ENCODE measurements around the gene MS4A10.
A peak's percentile ranks its signal among the peaks of the same experiment; 100 is the strongest.

MS4A10 gene

DNA sequence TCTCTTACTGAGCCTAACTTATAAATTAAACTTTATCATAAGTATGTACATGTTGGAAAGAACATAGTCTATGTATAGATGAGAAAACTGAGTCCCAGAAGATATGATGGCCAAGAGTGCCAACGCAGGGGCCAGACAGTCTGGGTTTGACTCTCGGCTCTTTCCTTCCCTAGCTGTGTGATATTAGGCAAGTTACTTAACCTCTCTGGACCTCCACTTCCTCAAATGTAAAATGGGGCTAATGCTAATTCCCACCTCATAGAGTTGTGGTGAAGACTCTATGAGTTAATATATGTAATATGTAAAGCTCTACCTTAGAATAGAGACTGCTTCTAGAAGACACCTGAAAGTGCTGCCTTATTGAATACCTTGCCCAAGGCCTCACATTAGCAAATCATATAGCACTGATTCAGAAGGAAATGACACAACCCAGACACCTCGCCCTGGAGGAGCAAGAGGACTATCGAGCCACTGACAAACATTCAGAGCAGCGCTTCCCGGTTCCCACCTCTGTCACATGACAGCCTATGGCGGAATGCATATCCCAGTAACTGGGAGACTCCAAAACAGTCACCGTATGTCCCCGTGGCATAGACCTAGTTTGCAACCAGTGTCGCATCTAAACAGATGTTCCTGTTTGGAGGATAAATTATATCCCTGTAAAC lies 45.5 kb downstream of the MS4A10 start:
- no peak for DNase-seq

DNA sequence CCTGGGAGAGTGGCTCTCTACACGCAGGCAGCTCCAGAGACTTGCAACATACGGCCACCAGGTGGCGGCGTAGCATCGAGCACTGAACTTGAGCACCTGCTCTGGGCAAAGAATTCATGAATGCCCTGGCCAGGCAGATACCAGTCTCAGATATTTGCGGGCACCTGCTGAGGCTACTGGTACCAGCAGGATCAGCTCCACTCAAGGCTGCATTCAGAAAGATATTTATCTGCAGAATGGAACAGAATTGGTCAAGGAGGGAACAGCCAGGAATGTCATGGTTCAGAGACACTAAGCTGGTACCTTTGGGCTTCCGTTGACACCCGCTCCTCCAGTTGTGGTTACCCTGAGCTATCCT lies 46.0 kb downstream of the MS4A10 start:
- peak; percentile 89 for DNase-seq

DNA sequence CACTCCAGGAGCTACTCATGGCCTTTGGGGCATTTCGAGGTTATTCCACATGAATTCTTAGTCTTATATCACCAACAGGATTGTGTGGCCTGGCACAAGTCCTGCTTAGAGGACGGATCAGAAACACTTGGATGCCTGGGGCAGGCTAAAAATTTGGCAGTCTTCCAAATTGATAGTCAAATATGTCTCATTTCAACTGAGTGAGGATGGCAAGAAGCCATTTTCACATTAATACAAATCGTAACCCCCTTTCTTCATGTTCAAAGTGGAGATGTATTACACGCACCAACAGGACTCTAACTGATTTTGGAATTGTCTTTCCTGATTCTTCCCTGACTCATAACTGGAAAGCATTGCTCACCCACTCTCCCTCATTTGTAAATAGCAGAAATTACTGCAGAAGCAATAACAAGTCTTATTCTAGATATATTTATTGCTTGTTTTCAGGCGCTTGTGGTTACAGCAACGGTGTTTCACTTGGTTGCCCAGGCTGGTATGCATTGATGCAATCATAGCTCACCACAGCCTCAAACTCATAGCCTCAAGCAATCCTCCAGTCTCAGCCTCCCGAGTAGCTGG lies 46.5 kb downstream of the MS4A10 start:
- no peak for DNase-seq

DNA sequence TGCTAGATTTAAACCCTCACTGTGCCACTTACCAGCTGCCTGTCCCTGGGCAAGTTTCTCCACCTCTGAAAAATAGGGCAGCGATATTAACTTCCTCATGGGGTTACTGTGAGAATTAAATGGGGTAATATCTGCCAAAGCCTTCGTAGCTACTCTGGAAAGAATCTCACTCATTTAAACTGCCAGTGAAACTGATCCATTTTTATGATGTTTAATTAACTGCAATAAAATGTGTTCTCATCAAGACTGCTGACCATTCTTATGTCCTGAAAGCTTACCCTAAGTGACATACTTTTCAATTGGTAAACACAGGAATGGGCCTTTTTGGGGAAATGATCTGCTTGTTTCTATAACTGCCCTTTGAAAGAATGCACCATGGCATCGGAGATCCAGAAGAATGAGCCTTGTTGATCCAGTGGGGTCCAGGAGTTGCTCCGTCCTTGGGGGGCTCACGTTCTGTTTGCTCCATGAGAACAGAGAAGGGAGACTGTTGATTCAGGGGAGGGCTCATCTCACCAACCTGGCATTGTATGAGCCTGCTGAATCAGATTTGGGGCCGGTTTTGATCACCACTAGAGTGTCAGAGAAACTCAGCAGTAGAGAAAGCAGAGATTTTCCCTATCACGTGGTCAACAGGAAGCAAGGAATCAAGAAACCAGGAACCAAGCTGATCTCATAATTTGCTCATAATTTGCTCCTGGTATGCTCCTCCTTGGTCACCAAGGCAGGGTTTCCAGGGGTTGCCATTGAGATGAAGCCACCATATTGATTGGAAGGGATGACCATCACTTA lies 49.8 kb downstream of the MS4A10 start:
- no peak for DNase-seq

DNA sequence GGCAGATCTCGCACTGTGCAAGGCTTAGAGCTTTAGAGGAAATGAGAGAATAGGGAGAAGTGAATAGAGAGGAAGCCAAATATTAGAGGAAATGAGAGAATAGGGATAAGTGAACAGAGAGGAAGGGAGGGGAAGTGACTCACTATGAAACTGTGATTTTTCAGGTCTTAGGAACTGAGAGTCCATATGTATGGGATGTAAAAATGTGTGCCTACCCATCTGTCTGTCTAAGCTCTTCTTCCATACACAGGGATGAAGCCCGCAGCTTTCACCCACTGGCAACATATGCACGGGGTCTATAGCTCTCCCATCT lies 50.4 kb downstream of the MS4A10 start:
- no peak for DNase-seq

DNA sequence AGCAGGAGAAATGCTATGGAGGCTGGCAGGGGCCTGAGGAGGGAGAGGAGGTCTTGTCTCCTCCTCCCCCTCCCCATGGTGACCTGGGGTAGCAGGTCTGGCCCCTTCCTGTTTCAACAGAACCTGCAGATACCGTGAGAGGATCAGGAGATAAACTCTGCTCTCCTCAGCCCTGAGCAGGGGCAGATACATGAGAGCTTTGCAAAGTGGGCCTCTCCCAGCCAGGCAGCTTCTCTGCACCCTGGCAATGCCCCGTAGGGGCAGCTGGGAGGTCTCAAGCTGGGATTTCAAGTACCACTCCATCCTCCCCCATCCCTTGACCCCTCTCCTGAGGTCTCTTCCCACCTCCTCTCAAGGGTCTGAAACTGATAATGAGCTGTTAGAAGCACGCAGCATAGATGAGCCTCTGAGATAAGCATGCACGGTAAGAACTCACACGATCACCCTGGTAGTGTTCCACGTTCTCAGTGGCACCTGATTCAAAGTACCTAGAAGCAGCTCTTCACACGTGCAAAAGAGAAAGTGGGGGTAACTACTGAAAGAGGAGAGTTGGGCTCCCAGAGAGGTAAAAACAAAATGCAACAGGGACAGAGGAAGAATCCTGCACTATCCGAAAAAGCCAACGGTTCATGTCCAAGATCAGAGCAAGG lies 51.9 kb downstream of the MS4A10 start:
- DNase-seq = no peak

DNA sequence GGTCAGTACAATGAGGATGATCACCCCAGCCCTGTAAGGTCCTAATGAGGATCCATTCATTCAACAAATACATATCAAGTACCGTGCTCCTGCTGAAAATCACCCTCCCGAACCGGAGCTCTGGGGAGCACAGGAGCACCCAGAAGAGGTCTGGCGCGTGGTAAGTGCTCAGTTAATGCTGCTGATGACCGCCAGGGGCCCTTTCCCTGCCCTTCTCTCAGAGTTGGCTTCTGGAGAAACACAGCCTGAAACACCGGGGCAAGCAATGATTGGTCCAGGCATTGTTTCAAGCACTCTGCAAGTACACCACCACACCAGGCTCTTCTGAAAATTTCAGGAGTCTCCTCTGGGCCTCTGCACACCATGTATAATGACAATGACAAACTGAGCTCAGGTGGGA lies 53.0 kb downstream of the MS4A10 start:
- no peak for DNase-seq

DNA sequence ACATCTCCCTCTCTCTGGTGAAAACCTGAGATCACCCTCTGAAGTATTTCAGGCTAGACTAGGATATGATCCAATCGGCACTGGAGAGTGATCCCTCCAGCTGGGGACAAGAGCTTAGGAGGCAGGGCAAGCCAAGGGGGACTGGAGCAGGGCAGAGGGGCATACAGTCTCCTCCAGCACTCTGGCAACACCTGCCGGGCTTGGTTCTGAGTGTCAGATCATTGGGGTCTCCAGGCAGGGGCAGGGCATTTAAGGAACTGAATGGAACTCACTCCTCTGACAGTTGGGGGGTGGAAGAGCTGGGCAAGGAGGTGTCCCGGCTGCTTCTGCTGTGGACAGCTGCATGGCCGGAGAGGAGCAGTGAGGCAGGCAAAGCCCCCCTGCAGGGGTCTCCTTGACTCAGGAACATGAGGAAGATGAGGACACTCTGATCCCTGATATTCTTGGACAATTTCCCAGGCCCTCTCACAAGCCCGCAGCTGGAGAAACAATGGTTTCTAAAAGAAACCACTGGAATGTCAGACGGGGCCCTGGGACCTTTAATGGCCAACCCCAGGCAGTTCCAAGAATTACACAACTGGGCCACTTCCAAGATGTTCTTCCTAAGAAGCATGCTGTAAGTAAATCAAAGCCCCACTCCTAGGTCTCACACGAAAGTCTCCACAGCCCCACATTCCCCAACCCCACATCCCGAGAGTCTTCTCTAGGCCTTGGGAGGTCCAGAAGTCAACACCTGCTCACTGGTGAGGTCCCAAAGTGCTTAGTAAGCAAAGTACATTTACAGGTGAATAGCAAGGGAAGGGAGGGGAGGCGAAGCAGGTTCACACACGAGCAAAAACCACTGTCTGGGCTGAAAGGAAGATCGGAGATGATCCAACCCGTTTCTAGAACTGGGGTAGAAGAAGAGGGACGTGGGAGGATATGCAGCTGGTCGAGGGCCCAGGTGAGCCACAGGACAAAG lies 55.6 kb downstream of the MS4A10 start:
- DNase-seq = no peak

DNA sequence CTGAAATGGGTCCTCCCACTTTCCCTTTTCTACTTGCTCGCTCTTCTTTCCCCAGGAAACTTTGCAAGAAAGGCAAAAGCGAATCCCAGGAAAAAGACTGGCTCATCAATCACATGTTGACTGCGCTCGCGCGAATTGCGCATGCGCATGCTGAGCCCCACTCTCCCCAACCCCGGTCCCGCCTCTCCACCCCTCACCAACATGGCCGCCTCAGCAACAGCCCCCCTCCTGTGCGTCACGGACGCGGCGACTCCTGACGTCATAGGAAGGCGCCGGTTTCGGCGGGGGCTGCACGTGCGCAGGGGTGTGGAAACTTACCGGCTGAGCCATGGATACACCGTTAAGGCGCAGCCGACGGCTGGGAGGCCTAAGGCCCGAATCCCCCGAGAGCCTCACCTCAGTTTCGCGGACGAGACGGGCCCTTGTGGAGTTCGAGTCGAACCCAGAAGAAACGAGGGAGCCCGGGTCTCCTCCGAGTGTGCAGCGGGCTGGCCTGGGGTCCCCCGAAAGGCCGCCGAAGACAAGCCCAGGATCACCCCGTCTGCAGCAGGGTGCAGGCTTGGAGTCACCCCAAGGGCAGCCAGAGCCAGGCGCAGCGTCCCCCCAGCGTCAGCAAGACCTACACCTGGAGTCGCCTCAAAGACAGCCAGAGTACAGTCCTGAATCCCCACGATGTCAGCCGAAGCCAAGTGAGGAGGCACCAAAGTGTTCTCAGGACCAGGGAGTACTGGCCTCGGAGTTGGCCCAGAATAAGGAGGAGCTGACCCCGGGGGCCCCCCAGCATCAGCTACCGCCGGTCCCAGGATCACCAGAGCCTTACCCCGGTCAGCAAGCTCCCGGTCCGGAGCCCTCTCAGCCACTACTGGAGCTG lies 56.9 kb downstream of the MS4A10 start, which contains the start of gene CCDC86:
CCDC86 (plus strand) TSS at position 317 of the 871 bp plus-strand sequence; CDS start at position 329, 12 bp downstream.
- peak; percentile 100 for DNase-seq

DNA sequence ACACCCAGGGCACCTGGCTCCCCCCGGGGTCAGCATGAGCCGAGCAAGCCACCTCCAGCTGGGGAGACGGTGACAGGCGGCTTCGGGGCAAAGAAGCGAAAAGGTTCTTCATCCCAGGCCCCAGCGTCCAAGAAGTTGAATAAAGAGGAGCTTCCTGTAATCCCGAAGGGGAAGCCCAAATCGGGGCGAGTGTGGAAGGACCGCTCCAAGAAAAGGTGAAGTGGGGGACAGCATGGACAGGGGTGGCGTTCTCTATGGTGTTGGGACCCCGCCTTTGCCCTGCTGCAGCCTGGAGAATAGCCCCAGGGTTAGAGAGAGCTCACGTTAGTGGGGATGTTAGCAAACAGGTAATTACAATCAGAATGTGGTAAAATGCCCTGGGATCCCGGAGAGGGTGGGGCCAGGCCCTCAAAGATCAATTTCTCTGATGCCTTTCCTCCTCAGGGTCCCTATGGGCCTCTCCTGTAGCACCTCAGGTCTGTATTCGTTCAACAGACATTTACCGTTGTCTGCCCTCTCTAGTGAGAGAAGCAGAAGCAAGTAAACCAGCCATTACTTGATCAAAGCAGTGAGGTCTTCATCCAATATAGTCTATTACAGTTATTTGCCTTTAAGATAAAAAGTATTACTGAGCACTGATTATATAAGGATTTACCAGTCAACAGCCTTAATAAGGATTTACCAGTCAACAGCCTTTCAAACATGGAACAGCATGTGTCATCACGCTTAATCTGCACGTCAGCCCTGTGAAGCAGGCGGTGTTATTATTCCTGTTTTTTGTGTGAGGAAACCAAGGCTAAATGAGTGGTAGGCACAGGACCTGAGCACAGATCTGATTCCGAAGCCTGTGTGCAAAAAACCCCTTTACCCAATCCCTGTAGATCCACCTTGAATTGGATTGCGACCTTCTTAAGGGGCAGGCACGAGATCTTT lies 57.8 kb downstream of the MS4A10 start:
- DNase-seq = no peak

DNA sequence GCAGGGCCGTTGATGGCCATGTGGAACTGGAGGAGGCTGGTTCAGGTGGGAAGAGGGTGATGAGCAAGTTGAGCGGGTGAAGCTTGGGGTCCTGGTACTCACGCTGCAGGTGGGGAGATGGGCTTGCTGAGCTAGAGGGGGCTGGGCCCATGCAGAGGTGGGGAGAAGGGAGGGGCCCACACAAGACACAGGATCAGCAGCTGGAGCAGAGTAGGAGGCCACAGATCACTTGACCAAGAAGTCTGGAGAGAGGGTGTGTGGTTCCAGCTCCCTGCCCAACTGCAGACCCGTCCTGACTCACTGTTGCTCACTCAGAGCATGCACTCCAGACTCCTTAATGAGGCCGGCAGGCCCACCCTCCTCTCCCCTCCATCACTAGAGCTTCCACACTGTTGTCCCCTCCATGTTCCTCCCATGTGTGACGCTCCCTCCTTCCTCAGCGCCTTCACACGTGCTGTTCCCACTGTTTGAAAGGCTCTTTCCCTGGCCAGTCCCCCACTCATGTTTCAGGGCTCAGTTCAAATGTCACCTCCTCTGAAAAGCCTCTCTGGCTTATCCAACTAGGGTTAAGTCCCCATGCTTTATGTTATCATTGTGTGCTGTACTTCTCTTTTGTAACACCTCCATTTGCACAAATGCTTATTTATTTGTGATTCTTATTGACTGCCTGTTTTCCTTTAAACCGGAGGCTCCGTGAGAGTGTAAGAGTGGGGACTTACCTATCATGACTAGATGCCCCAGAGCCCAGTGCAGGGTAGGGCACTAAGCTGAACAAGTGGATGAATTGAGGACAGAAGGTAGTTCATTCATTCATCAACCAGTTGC lies 59.1 kb downstream of the MS4A10 start:
- DNase-seq = no peak

DNA sequence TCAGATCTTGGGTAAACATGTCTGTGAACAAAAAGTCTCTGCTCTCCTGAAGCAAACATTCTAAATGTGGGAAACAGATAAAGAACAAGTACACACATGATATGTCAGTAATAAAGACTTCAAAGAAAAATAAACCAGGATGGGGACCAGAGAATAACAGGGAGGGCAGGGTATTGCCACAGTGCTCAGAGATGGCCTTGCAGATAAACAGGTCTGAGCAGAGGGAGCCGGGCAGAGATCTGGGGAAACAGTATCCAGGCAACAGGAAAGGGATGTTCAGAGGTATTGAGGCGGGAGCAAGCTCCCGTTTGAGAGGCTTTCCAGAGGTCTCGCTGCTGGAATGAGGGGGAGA lies 59.7 kb downstream of the MS4A10 start:
- DNase-seq = no peak

DNA sequence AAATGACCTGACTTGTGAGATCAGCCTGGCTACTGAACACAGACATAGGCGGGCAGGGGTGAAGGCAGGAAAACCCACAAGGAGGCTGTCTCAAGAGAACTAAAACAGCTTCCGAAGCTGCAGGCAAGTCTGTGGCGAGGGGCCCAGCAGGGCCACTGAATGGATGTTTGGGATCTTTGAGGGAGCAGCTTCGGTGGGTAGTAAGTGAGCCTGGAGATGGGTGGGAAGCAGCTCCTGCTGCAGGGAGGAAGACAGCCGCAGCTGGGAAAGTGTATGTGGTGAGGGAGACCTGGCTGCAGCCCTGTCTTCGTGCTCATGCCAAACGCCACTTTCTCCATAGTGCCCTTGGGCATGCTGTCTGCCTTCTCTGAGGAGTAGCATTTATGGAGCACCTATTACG lies 60.2 kb downstream of the MS4A10 start:
- DNase-seq = no peak

DNA sequence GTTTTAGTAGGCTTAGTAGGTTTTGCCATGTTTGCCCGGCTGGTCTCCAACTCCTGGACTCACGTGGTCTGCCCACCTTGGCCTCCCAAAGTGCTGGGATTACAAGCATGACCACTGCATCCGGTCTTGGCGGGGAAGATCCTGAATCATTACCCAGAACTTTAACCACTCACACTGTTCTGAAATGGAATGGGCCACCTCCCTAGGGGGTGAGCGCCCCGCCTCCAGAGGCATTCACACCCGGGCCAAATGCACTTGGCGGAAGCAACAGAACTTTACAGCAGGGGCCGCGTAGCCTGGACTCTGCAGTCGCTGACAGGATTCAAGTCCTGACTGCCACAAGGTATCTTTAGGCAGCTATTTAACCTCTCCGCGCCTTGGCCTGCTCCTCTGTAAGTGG lies 62.1 kb downstream of the MS4A10 start:
- DNase-seq = no peak

DNA sequence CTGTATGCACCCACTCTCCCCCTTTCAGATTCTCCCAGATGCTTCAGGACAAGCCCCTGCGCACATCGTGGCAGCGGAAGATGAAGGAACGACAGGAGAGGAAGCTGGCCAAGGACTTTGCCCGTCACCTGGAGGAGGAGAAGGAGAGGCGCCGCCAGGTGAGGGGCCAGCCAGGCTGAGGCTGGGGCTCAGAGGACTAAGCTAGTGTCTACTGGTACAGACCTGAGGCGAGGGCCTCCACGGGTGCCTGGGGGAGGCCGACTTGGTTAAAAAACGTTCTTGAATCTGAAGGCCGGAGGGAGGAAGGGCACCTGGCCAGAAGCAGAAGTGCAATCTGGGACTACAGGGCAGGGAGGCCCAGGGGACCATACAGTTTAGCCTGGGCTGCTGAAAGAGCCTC lies 62.8 kb downstream of the MS4A10 start:
- DNase-seq = no peak

DNA sequence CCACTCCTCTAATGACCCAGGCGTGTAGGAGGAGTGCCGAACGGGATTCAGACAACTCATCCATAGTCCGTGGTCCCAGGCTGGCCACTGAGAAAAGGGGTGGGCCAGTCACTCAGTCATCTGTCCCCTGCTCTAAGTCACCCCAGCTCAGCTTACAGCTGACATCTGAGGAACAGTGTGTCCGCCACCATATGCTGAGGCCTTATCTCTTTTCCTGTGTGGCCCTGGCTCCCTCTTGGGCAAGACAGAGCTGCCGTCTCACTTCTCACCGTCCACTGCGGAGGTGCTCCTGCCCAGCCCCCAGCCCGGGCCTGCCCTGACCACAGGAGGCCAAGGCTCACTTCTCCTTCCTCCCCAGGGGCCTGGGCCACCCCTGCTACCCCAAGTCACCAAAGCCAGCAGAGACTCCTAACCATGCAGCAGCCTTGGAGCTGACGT lies 63.6 kb downstream of the MS4A10 start:
- DNase-seq = no peak

DNA sequence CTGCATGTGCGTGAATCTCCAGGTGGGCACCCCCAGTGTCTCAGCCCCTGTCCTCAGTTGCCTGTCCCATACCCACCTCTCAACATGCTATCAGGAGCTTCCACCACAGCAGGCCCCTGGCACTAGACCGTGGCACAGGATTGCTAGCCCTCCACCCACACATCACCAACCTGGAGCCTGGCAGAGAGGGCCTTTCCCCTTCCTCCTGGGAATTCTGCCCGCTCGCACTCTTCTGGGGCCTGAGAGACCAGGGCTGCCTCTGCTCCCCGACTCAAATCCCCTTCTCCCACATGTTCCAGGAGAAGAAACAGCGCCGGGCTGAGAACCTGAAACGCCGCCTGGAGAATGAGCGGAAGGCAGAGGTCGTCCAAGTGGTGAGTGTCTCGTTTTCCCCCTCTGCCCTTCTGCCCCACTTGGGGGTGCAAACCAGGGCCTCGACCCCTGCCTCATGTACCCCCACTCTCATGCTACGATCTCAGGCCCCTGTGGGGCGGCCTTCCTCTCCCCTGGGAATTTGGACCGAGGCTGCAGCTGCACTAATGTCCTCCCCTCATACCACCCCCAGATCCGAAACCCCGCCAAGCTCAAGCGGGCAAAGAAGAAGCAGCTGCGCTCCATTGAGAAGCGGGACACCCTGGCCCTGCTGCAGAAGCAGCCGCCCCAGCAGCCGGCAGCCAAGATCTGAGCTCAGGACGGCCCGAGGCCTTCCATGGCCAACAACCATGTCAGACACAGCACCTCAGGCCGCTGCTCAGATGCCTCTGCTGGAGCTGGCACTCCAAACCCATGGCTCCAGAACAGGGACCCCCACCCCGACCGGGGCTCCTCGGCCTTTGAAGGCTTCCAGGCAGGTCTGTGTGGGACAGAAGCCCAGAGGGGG lies 64.7 kb downstream of the MS4A10 start:
- no peak for DNase-seq
